SK-N-SH (cell line): Measurements from ENCODE around the gene BCL2L11.

Source experiments
- MXI1 ChIP-seq: IDR thresholded peaks from 2 replicates; pipeline ENCODE4 v1.6.1; 2012; ENCODE audit warnings: mild to moderate bottlenecking, low read depth, low read length, improper control_type of control experiment
- TF ChIP-seq, protein P1 (sequence below): fragments of 200-600 bp; sonication (generic); IDR thresholded peaks from 2 replicates; pipeline ENCODE4 v1.6.1; 2017; ENCODE audit warnings: antibody characterized with exemption, mild to moderate bottlenecking, moderate library complexity
- TF ChIP-seq, protein P2 (sequence below): IDR thresholded peaks from 2 replicates; pipeline ENCODE4 v1.6.1; 2012; ENCODE audit warnings: mild to moderate bottlenecking, low read depth, low read length, moderate library complexity

DNA sequence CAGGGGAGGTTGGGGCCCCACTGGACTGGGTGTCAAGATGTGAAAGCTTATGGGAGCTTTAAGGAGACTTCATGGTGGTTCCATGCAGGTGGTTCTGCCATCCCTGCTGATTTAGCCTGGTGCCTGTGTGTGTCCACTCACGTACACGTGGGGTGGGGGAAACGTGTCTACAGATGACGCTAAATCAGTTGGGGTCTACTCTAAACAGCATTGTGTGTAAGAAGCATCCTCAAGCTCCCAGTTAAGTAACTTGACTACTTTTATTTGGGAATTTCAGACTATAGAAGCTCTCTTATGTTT is 47.1 kb downstream of the BCL2L11 start:
- TF ChIP-seq, protein P1, sequence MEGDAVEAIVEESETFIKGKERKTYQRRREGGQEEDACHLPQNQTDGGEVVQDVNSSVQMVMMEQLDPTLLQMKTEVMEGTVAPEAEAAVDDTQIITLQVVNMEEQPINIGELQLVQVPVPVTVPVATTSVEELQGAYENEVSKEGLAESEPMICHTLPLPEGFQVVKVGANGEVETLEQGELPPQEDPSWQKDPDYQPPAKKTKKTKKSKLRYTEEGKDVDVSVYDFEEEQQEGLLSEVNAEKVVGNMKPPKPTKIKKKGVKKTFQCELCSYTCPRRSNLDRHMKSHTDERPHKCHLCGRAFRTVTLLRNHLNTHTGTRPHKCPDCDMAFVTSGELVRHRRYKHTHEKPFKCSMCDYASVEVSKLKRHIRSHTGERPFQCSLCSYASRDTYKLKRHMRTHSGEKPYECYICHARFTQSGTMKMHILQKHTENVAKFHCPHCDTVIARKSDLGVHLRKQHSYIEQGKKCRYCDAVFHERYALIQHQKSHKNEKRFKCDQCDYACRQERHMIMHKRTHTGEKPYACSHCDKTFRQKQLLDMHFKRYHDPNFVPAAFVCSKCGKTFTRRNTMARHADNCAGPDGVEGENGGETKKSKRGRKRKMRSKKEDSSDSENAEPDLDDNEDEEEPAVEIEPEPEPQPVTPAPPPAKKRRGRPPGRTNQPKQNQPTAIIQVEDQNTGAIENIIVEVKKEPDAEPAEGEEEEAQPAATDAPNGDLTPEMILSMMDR: no peak
- no peak for TF ChIP-seq MXI1
- TF ChIP-seq, protein P2, sequence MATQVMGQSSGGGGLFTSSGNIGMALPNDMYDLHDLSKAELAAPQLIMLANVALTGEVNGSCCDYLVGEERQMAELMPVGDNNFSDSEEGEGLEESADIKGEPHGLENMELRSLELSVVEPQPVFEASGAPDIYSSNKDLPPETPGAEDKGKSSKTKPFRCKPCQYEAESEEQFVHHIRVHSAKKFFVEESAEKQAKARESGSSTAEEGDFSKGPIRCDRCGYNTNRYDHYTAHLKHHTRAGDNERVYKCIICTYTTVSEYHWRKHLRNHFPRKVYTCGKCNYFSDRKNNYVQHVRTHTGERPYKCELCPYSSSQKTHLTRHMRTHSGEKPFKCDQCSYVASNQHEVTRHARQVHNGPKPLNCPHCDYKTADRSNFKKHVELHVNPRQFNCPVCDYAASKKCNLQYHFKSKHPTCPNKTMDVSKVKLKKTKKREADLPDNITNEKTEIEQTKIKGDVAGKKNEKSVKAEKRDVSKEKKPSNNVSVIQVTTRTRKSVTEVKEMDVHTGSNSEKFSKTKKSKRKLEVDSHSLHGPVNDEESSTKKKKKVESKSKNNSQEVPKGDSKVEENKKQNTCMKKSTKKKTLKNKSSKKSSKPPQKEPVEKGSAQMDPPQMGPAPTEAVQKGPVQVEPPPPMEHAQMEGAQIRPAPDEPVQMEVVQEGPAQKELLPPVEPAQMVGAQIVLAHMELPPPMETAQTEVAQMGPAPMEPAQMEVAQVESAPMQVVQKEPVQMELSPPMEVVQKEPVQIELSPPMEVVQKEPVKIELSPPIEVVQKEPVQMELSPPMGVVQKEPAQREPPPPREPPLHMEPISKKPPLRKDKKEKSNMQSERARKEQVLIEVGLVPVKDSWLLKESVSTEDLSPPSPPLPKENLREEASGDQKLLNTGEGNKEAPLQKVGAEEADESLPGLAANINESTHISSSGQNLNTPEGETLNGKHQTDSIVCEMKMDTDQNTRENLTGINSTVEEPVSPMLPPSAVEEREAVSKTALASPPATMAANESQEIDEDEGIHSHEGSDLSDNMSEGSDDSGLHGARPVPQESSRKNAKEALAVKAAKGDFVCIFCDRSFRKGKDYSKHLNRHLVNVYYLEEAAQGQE: no peak
